Calu3 (cell line): ENCODE results near the gene KRTAP19-1. TPM values are rescaled to one million over a fixed set of nuclear protein-coding genes. Genes with fewer than 3 reads are reported as not detected.

ENCODE experiments used
- BruUV-seq: library from RNA; stranded (reverse); fragments of 400-500 nt; replicated peaks from 2 replicates; lab custom pipeline; 2021; lab: Mats Ljungman, UMichigan
- CTCF ChIA-PET: fragments of 300-600 bp; sonication (Branson Sonifier 250); formaldehyde crosslinking; loops from one replicate; lab custom pipeline; 2022; ENCODE audit warnings: antibody characterized with exemption; lab: Charles Lee
- DNase-seq: peaks from one replicate; pipeline ENCODE4 v3.0.0; 2022
- H3K27ac Mint-ChIP-seq: one replicate; pipeline ENCODE4 v1.8.0; 2022; ENCODE audit warnings: mixed read lengths; ENCODE audit not compliant: unreplicated experiment
- H3K27me3 Mint-ChIP-seq: one replicate; pipeline ENCODE4 v1.8.0; 2022; ENCODE audit warnings: mixed read lengths; ENCODE audit not compliant: unreplicated experiment
- H3K36me3 Mint-ChIP-seq: one replicate; pipeline ENCODE4 v1.8.0; 2022; ENCODE audit warnings: mild to moderate bottlenecking, moderate library complexity, mixed read lengths; ENCODE audit not compliant: insufficient read depth, unreplicated experiment
- H3K4me1 Mint-ChIP-seq: one replicate; pipeline ENCODE4 v1.8.0; 2022; ENCODE audit warnings: mild to moderate bottlenecking, low read depth, mixed read lengths; ENCODE audit not compliant: unreplicated experiment
- H3K4me3 Mint-ChIP-seq: one replicate; pipeline ENCODE4 v1.8.0; 2022; ENCODE audit warnings: mild to moderate bottlenecking, low read depth, moderate library complexity, mixed read lengths; ENCODE audit not compliant: unreplicated experiment
- H3K9me3 Mint-ChIP-seq: one replicate; pipeline ENCODE4 v1.8.0; 2022; ENCODE audit warnings: low read depth, mixed read lengths; ENCODE audit not compliant: unreplicated experiment
- intact Hi-C: fragments of 100-400 bp; cut with micrococcal nuclease; formaldehyde crosslinking; loops from one replicate; pipeline ENCODE4 v1.10.0; 2022; ENCODE audit not compliant: unreplicated experiment
- total RNA-seq: library from RNA; stranded (reverse); gene quantifications from 2 replicates; pipeline ENCODE4 v1.2.3, GENCODE V29; 2022
- TF ChIP-seq, protein P1 (sequence below): fragments of 200-600 bp; IDR thresholded peaks from one replicate; pipeline ENCODE4 v1.8.0; 2022; ENCODE audit warnings: antibody characterized with exemption; ENCODE audit not compliant: unreplicated experiment

Gene KRTAP19-1
- total RNA-seq, 1 experiment from 2014 or later, result not detected

DNA sequence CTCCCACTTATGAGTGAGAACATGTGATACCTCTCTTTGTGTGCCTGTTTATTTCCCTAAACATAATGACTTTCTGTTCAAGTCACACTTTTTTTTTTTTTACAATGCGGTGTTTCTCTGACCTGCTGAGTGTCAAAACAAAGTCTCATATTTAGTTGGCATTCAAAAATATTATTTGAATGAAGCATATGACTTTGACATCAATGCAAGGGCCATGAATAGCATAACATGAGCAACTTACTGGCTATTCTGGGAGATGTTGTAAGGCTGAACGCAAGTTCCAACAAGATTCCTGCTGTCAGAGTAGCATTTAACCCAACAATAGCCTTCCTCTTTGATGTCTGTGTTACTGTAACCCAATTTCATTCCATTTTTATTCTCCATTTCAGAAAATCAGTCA, 2.0 kb upstream of the KRTAP19-1 start:
- no peaks in the 10 kb centered on the region for H3K36me3 Mint-ChIP-seq
- H3K27ac Mint-ChIP-seq, result no peak overlapping the region
- H3K4me1 Mint-ChIP-seq, result no peaks in the 10 kb centered on the region
- DNase-seq, result no peak
- BruUV-seq, result no TSS peak
- H3K27me3 Mint-ChIP-seq, result no peaks in the 10 kb centered on the region
- CTCF ChIA-PET, result no interaction called here
- peaks cover 9% of the 10 kb centered on the region for H3K9me3 Mint-ChIP-seq
- TF ChIP-seq, protein P1, sequence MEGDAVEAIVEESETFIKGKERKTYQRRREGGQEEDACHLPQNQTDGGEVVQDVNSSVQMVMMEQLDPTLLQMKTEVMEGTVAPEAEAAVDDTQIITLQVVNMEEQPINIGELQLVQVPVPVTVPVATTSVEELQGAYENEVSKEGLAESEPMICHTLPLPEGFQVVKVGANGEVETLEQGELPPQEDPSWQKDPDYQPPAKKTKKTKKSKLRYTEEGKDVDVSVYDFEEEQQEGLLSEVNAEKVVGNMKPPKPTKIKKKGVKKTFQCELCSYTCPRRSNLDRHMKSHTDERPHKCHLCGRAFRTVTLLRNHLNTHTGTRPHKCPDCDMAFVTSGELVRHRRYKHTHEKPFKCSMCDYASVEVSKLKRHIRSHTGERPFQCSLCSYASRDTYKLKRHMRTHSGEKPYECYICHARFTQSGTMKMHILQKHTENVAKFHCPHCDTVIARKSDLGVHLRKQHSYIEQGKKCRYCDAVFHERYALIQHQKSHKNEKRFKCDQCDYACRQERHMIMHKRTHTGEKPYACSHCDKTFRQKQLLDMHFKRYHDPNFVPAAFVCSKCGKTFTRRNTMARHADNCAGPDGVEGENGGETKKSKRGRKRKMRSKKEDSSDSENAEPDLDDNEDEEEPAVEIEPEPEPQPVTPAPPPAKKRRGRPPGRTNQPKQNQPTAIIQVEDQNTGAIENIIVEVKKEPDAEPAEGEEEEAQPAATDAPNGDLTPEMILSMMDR, result no peak
- intact Hi-C loops, result no loop called here
- H3K4me3 Mint-ChIP-seq, result no peak overlapping the region

DNA sequence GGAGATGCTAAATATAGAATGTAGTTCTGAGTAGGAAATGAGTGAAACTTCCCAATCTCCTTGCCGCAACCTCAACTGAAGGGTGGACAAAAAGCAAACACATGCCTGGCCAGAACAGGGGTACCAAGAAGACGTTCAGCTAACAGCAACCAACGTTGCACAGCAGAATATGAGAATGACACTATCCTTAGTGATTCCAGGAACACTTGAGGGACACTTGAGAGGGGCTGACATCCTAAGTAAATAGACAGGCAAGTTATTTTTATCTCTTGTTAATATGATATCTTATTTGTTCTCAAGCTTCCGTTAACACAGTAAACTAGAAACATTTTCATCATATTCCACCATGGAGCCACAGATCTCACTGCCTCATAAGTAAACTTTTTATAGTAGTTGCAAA, 908 bp downstream of the KRTAP19-1 start:
- BruUV-seq, result no TSS peak
- TF ChIP-seq, protein P1, result no peak
- H3K4me3 Mint-ChIP-seq, result no peak overlapping the region
- intact Hi-C loops, result no loop called here
- peaks cover 15% of the 10 kb centered on the region for H3K9me3 Mint-ChIP-seq
- no peak overlapping the region for H3K27ac Mint-ChIP-seq
- no peaks in the 10 kb centered on the region for H3K4me1 Mint-ChIP-seq
- no peaks in the 10 kb centered on the region for H3K27me3 Mint-ChIP-seq
- no peaks in the 10 kb centered on the region for H3K36me3 Mint-ChIP-seq
- DNase-seq, result no peak
- CTCF ChIA-PET, result no interaction called here

DNA sequence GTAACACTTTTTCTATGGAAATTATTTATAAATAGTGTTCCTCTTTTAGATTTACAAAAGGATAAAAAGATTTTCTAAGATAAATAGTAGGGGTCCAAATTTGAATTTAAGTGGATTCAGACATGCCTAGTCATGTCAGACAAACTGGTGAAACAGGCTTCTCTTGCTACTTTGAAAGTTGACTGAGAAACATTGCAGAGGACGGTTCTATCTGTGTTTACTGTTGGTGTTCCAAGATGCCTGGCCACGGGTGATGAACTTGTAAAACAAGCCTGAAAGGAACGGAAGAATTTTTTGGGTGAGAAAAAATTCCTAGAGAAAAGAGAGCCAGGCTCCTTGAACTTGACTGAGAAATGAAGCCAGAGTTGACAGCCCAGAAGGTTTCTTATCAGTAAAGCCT, 2.2 kb downstream of the KRTAP19-1 start:
- CTCF ChIA-PET, result no interaction called here
- Mint-ChIP-seq H3K9me3 (peaks cover 15% of the 10 kb centered on the region), H3K27me3 (no peaks in the 10 kb centered on the region), H3K4me1 (no peaks in the 10 kb centered on the region), H3K36me3 (no peaks in the 10 kb centered on the region), H3K27ac (peak overlapping the region; percentile 43), H3K4me3 (no peak overlapping the region)
- DNase-seq, result no peak
- intact Hi-C loops, result no loop called here
- BruUV-seq, result no TSS peak
- TF ChIP-seq, protein P1, result no peak

DNA sequence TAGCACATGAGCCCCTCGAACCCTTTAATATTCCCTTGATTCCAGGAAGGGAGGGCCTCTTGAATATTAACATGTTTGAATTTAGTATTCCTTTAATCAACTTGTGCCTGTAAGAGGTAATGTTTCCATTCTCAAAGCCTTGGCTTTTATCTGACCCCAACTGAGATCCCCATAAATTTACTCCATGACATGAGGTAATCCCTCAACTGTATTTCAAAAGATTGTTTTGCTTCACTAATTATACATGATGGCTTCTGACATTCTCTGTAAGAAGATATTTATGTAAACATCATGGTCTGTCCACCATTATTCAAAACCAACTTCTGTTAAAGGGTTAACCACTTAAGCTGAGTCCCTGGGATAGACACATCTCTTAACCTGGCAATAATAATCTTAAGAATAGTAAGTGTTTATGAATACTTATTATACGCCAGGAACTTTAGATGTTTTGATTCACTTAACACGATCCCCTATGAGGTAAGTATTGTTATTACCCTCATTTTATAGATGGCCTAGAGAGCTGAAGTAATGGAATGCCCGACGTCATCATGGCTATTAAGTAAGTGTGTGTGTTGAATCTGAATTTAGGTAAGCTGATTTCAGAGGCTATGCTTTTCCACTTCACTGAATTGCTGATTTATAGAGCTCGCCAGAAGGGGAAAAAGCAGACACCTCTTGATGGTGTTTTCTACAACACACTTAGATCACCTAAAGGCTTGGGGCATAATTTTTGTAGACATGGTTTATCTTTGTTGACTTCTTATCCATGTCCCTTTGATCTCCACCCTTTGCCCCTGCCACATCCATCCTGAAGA, 11.1 kb downstream of the KRTAP19-1 start:
- Mint-ChIP-seq H3K36me3 (no peaks in the 10 kb centered on the region), H3K9me3 (peaks cover 11% of the 10 kb centered on the region), H3K4me1 (no peaks in the 10 kb centered on the region), H3K27me3 (no peaks in the 10 kb centered on the region), H3K4me3 (no peak overlapping the region), H3K27ac (no peak overlapping the region)
- CTCF ChIA-PET, result no interaction called here
- no peak for DNase-seq
- no TSS peak for BruUV-seq
- intact Hi-C loops, result no loop called here
- TF ChIP-seq, protein P1, result no peak
